Right lobe of liver (tissue), 4 donors: ENCODE results near the gene BCR.
"Not testable (repeated sequence)": the region's sequence is repeated elsewhere in the genome, so short reads cannot be mapped to it uniquely, and the experiment has no call there.

ENCODE experiments used
- POLR2A ChIP-seq: fragments of 450-650 bp; IDR thresholded peaks from one replicate; pipeline ENCODE4 v1.6.1; 2017; ENCODE audit warnings: antibody characterized with exemption, mild to moderate bottlenecking
- TF ChIP-seq, protein P1 (sequence below), 4 donors: fragments of 200-600 bp in 3 of 4; fragments of 450-650 bp in 1 of 4; IDR thresholded peaks; one replicate each; pipeline versions ENCODE4 v1.5.1 to v1.8.0; 2016 to 2022; ENCODE audit warnings: antibody characterized with exemption in 4 of 4, mild to moderate bottlenecking in 2 of 4
- donor health status: DM: no; HTN: no; CAD: no.
- donor health status: DM: no; HTN: no; CAD: no.
- donor health status: DM: no; HTN: yes; CAD: no.

DNA sequence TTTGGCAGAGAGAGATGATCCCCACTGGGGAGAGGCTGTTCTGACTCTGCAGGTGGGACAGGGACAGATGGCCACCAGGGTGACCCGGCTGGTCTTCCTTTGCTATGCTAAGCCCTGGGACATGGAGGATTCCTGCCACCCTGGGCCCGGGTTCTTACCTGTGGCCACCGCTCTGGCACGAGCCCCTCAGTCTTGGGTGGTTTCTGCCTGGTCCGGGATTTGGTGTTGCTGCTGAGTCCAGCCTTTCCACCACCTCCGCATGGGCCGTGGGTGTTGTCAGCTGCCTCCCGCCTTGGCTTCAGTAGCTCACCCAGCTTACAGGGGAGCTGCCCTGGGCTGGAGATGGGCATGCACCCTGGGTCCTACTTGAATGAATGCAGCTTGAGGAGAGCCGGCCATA lies 138.0 kb downstream of the BCR start:
- TF ChIP-seq, protein P1, sequence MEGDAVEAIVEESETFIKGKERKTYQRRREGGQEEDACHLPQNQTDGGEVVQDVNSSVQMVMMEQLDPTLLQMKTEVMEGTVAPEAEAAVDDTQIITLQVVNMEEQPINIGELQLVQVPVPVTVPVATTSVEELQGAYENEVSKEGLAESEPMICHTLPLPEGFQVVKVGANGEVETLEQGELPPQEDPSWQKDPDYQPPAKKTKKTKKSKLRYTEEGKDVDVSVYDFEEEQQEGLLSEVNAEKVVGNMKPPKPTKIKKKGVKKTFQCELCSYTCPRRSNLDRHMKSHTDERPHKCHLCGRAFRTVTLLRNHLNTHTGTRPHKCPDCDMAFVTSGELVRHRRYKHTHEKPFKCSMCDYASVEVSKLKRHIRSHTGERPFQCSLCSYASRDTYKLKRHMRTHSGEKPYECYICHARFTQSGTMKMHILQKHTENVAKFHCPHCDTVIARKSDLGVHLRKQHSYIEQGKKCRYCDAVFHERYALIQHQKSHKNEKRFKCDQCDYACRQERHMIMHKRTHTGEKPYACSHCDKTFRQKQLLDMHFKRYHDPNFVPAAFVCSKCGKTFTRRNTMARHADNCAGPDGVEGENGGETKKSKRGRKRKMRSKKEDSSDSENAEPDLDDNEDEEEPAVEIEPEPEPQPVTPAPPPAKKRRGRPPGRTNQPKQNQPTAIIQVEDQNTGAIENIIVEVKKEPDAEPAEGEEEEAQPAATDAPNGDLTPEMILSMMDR (IDR thresholded peaks at IDR 0.05): not testable (repeated sequence)
- not testable (repeated sequence) for TF ChIP-seq POLR2A
